GM12878 (cell line): ENCODE measurements around the gene SCN8A. TPM values are rescaled to one million over a fixed set of nuclear protein-coding genes. Genes with fewer than 3 reads are reported as not detected.

Experiments
- ATAC-seq: fragments of 200-7000 bp; cut with Tn5 transposase; 3 replicates; pipeline ENCODE4 v1.9.1; 2020; ENCODE audit warnings: mild to moderate bottlenecking, moderate library complexity
- BruUV-seq: library from RNA; stranded (reverse); fragments of 400-500 nt; replicated peaks from 2 replicates; lab custom pipeline; 2021; lab: Mats Ljungman, UMichigan
- CTCF ChIA-PET: fragments of 300-600 bp; sonication (Branson Sonifier 250); formaldehyde crosslinking; extraction: SDS; loops from one replicate; lab custom pipeline; 2021; ENCODE audit warnings: inconsistent platforms; lab: Yijun Ruan, JAX
- POLR2A ChIA-PET: fragments of 350-600 bp; formaldehyde crosslinking; extraction: SDS; loops from one replicate; lab custom pipeline; 2021; ENCODE audit warnings: inconsistent platforms; lab: Charles Lee
- RAD21 ChIA-PET: fragments of 300-600 bp; sonication (Branson Sonifier 250); formaldehyde crosslinking; loops from one replicate; lab custom pipeline; 2023; ENCODE audit warnings: antibody characterized with exemption; ENCODE audit not compliant: unreplicated experiment; lab: Charles Lee
- SMC1A ChIA-PET: fragments of 300-600 bp; sonication (Branson Sonifier 250); formaldehyde crosslinking; loops from one replicate; lab custom pipeline; 2023; ENCODE audit not compliant: unreplicated experiment, uncharacterized antibody; lab: Charles Lee
- DNase-seq: peaks from one replicate; pipeline ENCODE4 v3.0.0-alpha.2; 2011; ENCODE audit warnings: low read depth, low spot score
- FAIRE-seq: peaks from 3 replicates; lab custom pipeline; 2011; peaks lifted over from hg19 to GRCh38; lab: Jason Lieb, UNC
- H2AFZ ChIP-seq: 2 replicates; pipeline ENCODE4 v1.6.0; 2011; ENCODE audit warnings: low read depth, low read length, control low read depth; ENCODE audit not compliant: control insufficient read depth
- H3K27ac ChIP-seq: 2 replicates; pipeline ENCODE4 v1.5.1; 2011; ENCODE audit warnings: control low read depth; ENCODE audit not compliant: control insufficient read depth, insufficient read depth
- H3K27me3 ChIP-seq, 2 experiments: replicated peaks in 1 of 2; 2 replicates each; pipeline versions ENCODE4 v1.6.0 to v1.6.1; 2011; ENCODE audit warnings: low read length in 1 of 2; ENCODE audit not compliant: control insufficient read depth in 2 of 2, insufficient read depth in 2 of 2
- H3K36me3 ChIP-seq, 2 experiments: 2 replicates each; pipeline ENCODE4 v1.5.1; 2011; ENCODE audit warnings: low read length in 1 of 2; ENCODE audit not compliant: control insufficient read depth in 2 of 2, insufficient read depth in 2 of 2
- H3K4me1 ChIP-seq: 2 replicates; pipeline ENCODE4 v1.6.1; 2011; ENCODE audit warnings: mild to moderate bottlenecking, low read length, moderate library complexity, mixed read lengths; ENCODE audit not compliant: control insufficient read depth, insufficient read depth
- H3K4me2 ChIP-seq: 2 replicates; pipeline ENCODE4 v1.6.0; 2011; ENCODE audit warnings: control low read depth; ENCODE audit not compliant: control insufficient read depth, insufficient read depth
- H3K4me3 ChIP-seq: fragments of 200-600 bp; sonication (generic); 2 replicates; pipeline ENCODE4 v1.5.1; 2016
- H3K79me2 ChIP-seq: 2 replicates; pipeline ENCODE4 v1.6.0; 2011; ENCODE audit warnings: low read length; ENCODE audit not compliant: control insufficient read depth, insufficient read depth
- H3K9ac ChIP-seq: 2 replicates; pipeline ENCODE4 v1.8.0; 2011; ENCODE audit warnings: low read length, control low read depth, mixed read lengths; ENCODE audit not compliant: control insufficient read depth, insufficient read depth
- H3K9me3 ChIP-seq: replicated peaks from 3 replicates; pipeline ENCODE4 v1.5.1; 2011; ENCODE audit warnings: mild to moderate bottlenecking, low read length; ENCODE audit not compliant: control insufficient read depth, insufficient read depth
- H4K20me1 ChIP-seq: 2 replicates; pipeline ENCODE4 v1.6.0; 2011; ENCODE audit not compliant: control insufficient read depth, insufficient read depth
- ASH2L ChIP-seq: fragments of 300-600, 200-600 bp; sonication (generic); IDR thresholded peaks from 2 replicates; pipeline ENCODE4 v1.6.1; 2017; ENCODE audit warnings: low read depth, mild to moderate bottlenecking, borderline replicate concordance
- BACH1 ChIP-seq: fragments of 450-650 bp; IDR thresholded peaks from 2 replicates; pipeline ENCODE4 v1.6.1; 2017; ENCODE audit warnings: mild to moderate bottlenecking, borderline replicate concordance
- CBFB ChIP-seq: IDR thresholded peaks from 2 replicates; pipeline ENCODE4 v1.6.1; 2016; ENCODE audit warnings: antibody characterized with exemption, low read depth
- EP300 ChIP-seq, 2 experiments: fragments of 150-350 bp in 1 of 2; IDR thresholded peaks; 2 replicates each; pipeline ENCODE4 v1.6.1; 2011 to 2012; ENCODE audit warnings: low read depth in 2 of 2, low read length in 2 of 2, borderline replicate concordance in 1 of 2, improper control_type of control experiment in 1 of 2, inconsistent platforms in 1 of 2; ENCODE audit not compliant: control insufficient read depth in 1 of 2
- GABPA ChIP-seq: IDR thresholded peaks from 2 replicates; pipeline ENCODE4 v1.6.1; 2014; ENCODE audit warnings: antibody characterized with exemption, low read depth, mild to moderate bottlenecking, inconsistent platforms
- IRF3 ChIP-seq: fragments of 450-650 bp; IDR thresholded peaks from 2 replicates; pipeline ENCODE4 v1.6.1; 2014; ENCODE audit warnings: mild to moderate bottlenecking
- JUNB ChIP-seq: IDR thresholded peaks from 2 replicates; pipeline ENCODE4 v1.6.1; 2016; ENCODE audit warnings: antibody characterized with exemption, mild to moderate bottlenecking
- KAT2A ChIP-seq: conservative IDR thresholded peaks from 2 replicates; pipeline ENCODE4 v1.6.1; 2011; ENCODE audit warnings: low read depth, low read length; ENCODE audit not compliant: control insufficient read depth
- MYB ChIP-seq: fragments of 150-350 bp; IDR thresholded peaks from 2 replicates; pipeline ENCODE4 v1.6.1; 2014; ENCODE audit warnings: mild to moderate bottlenecking, low read depth, low read length, borderline replicate concordance
- PBX3 ChIP-seq: IDR thresholded peaks from 2 replicates; pipeline ENCODE4 v1.6.1; 2011; ENCODE audit warnings: mild to moderate bottlenecking, low read depth, low read length, moderate library complexity; ENCODE audit not compliant: insufficient replicate concordance
- POLR2AphosphoS2 ChIP-seq: IDR thresholded peaks from 2 replicates; pipeline ENCODE4 v1.6.1; 2011; ENCODE audit warnings: low read depth, mild to moderate bottlenecking, low read length, improper control_type of control experiment, moderate library complexity
- POLR2AphosphoS5 ChIP-seq: IDR thresholded peaks from 2 replicates; pipeline ENCODE4 v1.6.1; 2011; ENCODE audit warnings: mild to moderate bottlenecking, low read length, inconsistent platforms
- RAD51 ChIP-seq: fragments of 450-650 bp; IDR thresholded peaks from 2 replicates; pipeline ENCODE4 v1.6.1; 2016; ENCODE audit warnings: moderate library complexity, mild to moderate bottlenecking, inconsistent platforms
- SMAD5 ChIP-seq: IDR thresholded peaks from 2 replicates; pipeline ENCODE4 v1.6.1; 2016; ENCODE audit warnings: antibody characterized with exemption, low read depth
- TARDBP ChIP-seq: IDR thresholded peaks from 2 replicates; pipeline ENCODE4 v1.6.1; 2016; ENCODE audit warnings: borderline replicate concordance
- WRNIP1 ChIP-seq: IDR thresholded peaks from 2 replicates; pipeline ENCODE4 v1.6.1; 2011; ENCODE audit warnings: low read depth, low read length, improper control_type of control experiment, borderline replicate concordance
- WGBS: methylation state at CpG from one replicate; pipeline ENCODE4 v1.1.6; 2016; ENCODE audit warnings: low lambda C conversion rate; ENCODE audit not compliant: insufficient replicate concordance, insufficient coverage; ENCODE audit errors: missing lambda C conversion rate; 5-methylcytosine and 5-hydroxymethylcytosine counted together
- in situ Hi-C: fragments of 300-500 bp; cut with MboI; formaldehyde crosslinking; loops from 9 replicates; pipeline ENCODE4 v1.14.3; 2018; ENCODE audit warnings: mixed read lengths
- intact Hi-C: fragments of 100-400 bp; cut with micrococcal nuclease; formaldehyde crosslinking; loops from one replicate; pipeline ENCODE4 v1.14.2; 2022; ENCODE audit not compliant: unreplicated experiment
- polyA plus RNA-seq, 11 experiments: library from polyadenylated mRNA; depleted of rRNA in 4 of 11; unstranded in 6 of 11; stranded (reverse) in 5 of 11; fragments of >200 nt; fragmentation: Nextera tagmentation in 4 of 11; fragmentation: Illumina TruSeq in 1 of 11; extraction: Ambion mirVana in 4 of 11; extraction: Trizol in 1 of 11; gene quantifications; 1 replicate in 1 of 11; 2 replicates in 10 of 11; pipeline versions ENCODE4 v1.2.1 to v1.2.3, GENCODE V29; 2011 to 2016; ENCODE audit warnings: inconsistent platforms in 2 of 11, missing spikeins in 2 of 11, low read depth in 1 of 11
- total RNA-seq, 4 experiments: library from RNA; depleted of rRNA in 3 of 4; stranded (reverse); fragments of >200 nt in 3 of 4; fragmentation: Illumina TruSeq in 1 of 4; extraction: Trizol in 1 of 4; gene quantifications; 2 replicates each; pipeline versions ENCODE4 v1.2.1 to v1.2.3, GENCODE V29; 2013 to 2021

Gene SCN8A
- total and polyA plus RNA-seq, 10 of the 15 experiments (the other 5 are each of a cell fraction or from before 2014, with no cell fraction given), result 0.02 to 0.23 (median 0.06) TPM; not detected in 2

GRCh38 chr12:51645961-51646360, 54.9 kb downstream of the SCN8A start:
- POLR2A ChIA-PET, result no interaction called here
- no peaks in the 10 kb centered on the region; a peak in 1 of 4 replicates for H3K27me3 ChIP-seq
- SMC1A ChIA-PET, result no interaction called here
- WGBS, result 25% methylated on average over 2 of the region's 2 CpGs
- no peak overlapping the region for H2AFZ ChIP-seq
- H3K27ac ChIP-seq, result no peak overlapping the region
- no peaks in the 10 kb centered on the region for H3K4me1 ChIP-seq
- intact Hi-C loops (no loop called here), in situ Hi-C loops (no loop called here)
- H3K79me2 ChIP-seq, result no peaks in the 10 kb centered on the region
- H3K36me3 ChIP-seq, result no peaks in the 10 kb centered on the region
- RAD21 ChIA-PET, result no interaction called here
- CTCF ChIA-PET, result interaction anchor here (0.7 kb wide), 1 partner anchor 534 kb away, joined by 3 read pairs; no protein-coding TSS in a partner anchor
- H4K20me1 ChIP-seq, result no peaks in the 10 kb centered on the region
- DNase-seq, result no peak
- no peak for ATAC-seq
- no peaks in the 10 kb centered on the region; the same call in 2 of the 3 replicates for H3K9me3 ChIP-seq
- H3K4me3 ChIP-seq, result no peak overlapping the region
- no peak for FAIRE-seq
- TF ChIP-seq POLR2AphosphoS5 (no peak), ASH2L (no peak)
- H3K4me2 ChIP-seq, result no peak overlapping the region
- BruUV-seq, result no TSS peak
- no peak overlapping the region for H3K9ac ChIP-seq

- RAD21 ChIA-PET, result no interaction called here
- FAIRE-seq (no peak), ATAC-seq (no peak), DNase-seq (no peak)
- 10% methylated on average over 4 of the region's 4 CpGs for WGBS
- H3K27me3 ChIP-seq, result no peaks in the 10 kb centered on the region
- SMC1A ChIA-PET, result no interaction called here
- H3K4me2 ChIP-seq, result no peak overlapping the region
- POLR2A ChIA-PET, result interaction anchor here (0.6 kb wide), 1 partner anchor 73 kb away, joined by 6 read pairs; no protein-coding TSS in a partner anchor
- CTCF ChIA-PET, result no interaction called here
- no peak overlapping the region for H3K9ac ChIP-seq
- no peaks in the 10 kb centered on the region for H3K4me1 ChIP-seq
- no peaks in the 10 kb centered on the region for H3K36me3 ChIP-seq
- no peaks in the 10 kb centered on the region for H3K79me2 ChIP-seq
- in situ Hi-C loops, result no loop called here
- no TSS peak for BruUV-seq
- H4K20me1 ChIP-seq, result no peaks in the 10 kb centered on the region
- no peak overlapping the region for H3K4me3 ChIP-seq
- H2AFZ ChIP-seq, result no peak overlapping the region
- H3K27ac ChIP-seq, result no peak overlapping the region
- intact Hi-C loops, result no loop called here
- H3K9me3 ChIP-seq, result no peaks in the 10 kb centered on the region; the same call in 2 of the 3 replicates
- no peak for TF ChIP-seq BACH1
- TF ChIP-seq SMAD5, result no peak
- TF ChIP-seq PBX3, result no peak
- TF ChIP-seq POLR2AphosphoS5, result no peak
- no peak for TF ChIP-seq KAT2A
- no peak for TF ChIP-seq EP300 (IDR thresholded peaks at IDR 0.05; ENCODE audit: borderline replicate concordance in 1 of 2, control insufficient read depth in 1 of 2, low read depth in 2 of 2, low read length in 2 of 2)
- TF ChIP-seq GABPA, result no peak
- no peak for TF ChIP-seq MYB
- no peak for TF ChIP-seq TARDBP
- no peak for TF ChIP-seq JUNB
- TF ChIP-seq CBFB, result no peak
- no peak for TF ChIP-seq POLR2AphosphoS2
- no peak for TF ChIP-seq IRF3
- no peak for TF ChIP-seq RAD51
- TF ChIP-seq WRNIP1, result no peak
Measured at GRCh38 chr12:51647647-51648046, 56.6 kb downstream of the SCN8A start.
